OCI-LY7 (cell line): ENCODE results near the gene RIMBP2.

Source experiments
- CTCF ChIP-seq: fragments of 200-600 bp; sonication (generic); conservative IDR thresholded peaks from 2 replicates; pipeline ENCODE4 v1.5.1; 2014; ENCODE audit warnings: mild to moderate bottlenecking, antibody characterized with exemption, low read length, moderate library complexity, mixed read lengths
- EZH2phosphoT487 ChIP-seq: fragments of 200-600 bp; sonication (generic); IDR thresholded peaks from 2 replicates; pipeline ENCODE4 v1.6.1; 2018; ENCODE audit warnings: low read depth, borderline replicate concordance, mild to moderate bottlenecking, mixed run types, antibody characterized with exemption, low read length, moderate library complexity, mixed read lengths

- TF ChIP-seq EZH2phosphoT487 (no peak), CTCF (no peak)
Measured at GRCh38 chr12:130636370-130636769, 79.7 kb downstream of the RIMBP2 start.
